Activated gamma-delta T cell treated with Interleukin-2 at 50 U/mL for 16 hours (primary cell): Measurements from ENCODE around the gene NAB1.
"Not testable (repeated sequence)": the region's sequence is repeated elsewhere in the genome, so short reads cannot be mapped to it uniquely, and the experiment has no call there.

Source experiments
- DNase-seq: peaks from one replicate; pipeline ENCODE4 v3.0.0-alpha.2; 2020

Gene NAB1, protein sequence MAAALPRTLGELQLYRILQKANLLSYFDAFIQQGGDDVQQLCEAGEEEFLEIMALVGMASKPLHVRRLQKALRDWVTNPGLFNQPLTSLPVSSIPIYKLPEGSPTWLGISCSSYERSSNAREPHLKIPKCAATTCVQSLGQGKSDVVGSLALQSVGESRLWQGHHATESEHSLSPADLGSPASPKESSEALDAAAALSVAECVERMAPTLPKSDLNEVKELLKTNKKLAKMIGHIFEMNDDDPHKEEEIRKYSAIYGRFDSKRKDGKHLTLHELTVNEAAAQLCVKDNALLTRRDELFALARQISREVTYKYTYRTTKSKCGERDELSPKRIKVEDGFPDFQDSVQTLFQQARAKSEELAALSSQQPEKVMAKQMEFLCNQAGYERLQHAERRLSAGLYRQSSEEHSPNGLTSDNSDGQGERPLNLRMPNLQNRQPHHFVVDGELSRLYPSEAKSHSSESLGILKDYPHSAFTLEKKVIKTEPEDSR

DNA sequence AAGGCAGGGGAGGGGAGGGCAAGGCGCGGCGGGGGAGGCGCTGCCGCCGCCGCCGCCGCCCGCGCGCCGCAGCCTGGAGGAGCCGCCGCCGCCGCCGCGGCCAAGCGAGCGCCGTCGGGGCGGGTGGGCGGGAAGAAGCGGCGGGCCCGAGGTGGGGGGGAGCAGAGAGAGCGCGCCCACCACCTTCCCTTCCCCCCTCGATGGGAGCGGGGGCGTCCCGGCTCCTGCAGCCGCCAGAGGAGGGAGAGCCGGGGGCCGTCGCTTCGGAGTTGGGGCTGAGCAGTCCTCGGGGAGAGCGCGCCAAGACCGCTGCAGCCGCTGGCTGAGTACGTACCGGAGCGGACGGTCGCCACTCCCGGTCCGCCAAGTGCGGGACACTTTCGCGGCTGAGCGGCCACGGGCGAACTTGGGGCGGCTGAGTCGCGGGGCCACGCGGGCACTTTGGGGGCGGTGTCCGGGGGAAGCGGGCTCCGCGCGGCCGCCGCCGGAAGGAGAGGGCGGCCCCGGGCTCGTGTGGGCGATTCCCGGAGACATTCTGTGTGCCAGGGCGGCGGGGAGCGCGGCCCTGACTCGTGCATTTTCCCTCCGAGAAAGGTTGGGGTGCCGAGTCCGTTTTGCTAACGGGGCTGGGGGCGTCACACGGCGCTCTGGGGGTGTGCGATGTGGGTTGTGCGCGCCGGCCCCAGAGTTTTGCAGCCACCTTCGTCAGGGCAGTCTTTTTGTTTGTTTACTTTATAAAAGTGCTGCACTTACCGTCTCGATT lies at the start of gene NAB1:
NAB1 (plus strand) TSS at position 49 of the 763 bp plus-strand sequence. CDS start 10,094 bp downstream, outside the sequence.
- DNase-seq = peak; percentile 53

DNA sequence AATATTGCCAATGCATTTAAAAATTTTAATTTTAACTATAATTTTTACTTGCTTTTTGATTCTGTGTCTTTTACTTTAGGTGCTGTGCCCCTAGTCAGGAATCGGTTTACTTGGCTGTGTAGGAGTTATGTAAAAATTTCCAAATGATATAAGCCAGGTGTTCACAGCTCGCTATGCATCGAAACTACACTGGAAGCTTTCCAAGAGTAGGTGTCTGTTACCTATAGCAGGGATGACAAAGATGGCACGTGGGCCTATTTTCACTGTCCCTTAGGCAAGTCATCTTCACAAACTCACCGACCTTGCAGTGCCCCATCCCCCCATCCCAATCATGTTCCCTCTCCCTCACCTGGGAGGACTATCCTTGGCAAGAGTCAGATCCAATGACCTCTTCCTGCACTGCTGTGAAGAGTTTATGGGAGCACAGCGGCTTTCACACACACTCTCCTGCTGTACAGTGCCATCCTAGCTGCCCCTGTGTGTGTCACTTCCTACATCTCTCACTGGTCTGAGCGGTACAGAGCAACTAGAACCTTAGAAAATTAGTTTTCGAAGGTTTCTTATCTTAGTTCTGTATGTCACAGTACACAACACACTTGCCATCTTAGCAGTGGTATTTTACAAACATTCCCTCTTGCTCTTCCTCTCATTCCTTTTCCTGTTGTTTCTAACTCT lies 49.2 kb upstream of the NAB1 start:
- no peak for DNase-seq

DNA sequence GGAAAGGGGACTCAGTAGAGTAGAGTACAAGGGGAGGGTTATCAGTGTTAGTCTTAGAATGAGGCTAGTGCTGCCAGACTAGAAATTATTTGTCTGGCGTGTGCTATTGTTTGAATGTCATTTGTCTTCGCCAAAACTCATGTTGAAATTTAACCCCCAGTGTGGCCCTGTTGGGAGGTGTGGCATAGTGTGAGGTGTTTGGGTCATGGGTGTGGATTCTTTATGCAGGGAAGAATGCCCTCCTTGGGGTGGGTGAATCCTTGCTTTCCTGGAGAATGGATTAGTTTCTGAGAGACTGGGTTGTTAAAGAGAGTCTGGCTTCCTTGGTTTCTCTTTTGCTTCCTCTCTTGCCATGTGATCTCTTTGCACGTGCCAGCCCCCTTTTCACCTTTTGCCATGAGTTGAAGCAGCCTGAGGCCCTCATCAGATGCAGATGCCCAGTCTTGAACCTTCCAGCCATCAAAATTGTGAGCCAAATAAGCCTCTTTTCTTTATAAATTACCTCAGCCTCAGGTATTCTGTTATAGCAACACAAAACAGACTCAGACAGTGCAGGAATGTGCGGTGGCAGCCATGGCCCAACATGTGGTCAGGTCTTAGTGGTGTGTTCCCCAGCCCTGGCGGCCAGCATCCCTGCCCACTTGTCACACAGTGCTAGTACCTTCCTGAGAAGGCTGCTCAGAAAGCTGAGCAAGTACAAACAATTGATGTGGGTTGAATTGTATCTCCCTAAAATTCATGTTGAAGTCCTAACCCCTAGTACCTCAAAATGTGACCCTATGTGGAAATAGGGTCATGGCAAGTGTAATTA lies 48.4 kb upstream of the NAB1 start:
- DNase-seq = no peak

DNA sequence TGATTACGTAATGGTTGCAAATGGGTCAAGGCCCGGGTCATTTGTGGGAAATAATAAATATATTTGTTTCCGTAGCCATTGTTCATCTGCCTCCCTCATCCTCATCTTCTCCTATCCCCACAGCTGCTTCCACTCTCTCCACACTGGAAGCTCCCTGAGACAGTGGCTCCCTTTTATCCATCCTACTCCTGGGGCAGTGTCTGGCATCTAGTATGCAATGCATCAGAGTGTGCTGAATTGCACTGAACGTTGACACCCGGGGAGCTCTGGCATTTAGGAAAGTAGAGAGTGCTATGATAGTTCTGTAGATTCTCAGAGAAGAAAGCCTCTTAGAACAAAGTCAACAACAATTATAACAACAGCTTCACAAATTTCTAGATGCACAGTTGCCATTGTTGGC lies 45.5 kb upstream of the NAB1 start:
- DNase-seq = no peak

DNA sequence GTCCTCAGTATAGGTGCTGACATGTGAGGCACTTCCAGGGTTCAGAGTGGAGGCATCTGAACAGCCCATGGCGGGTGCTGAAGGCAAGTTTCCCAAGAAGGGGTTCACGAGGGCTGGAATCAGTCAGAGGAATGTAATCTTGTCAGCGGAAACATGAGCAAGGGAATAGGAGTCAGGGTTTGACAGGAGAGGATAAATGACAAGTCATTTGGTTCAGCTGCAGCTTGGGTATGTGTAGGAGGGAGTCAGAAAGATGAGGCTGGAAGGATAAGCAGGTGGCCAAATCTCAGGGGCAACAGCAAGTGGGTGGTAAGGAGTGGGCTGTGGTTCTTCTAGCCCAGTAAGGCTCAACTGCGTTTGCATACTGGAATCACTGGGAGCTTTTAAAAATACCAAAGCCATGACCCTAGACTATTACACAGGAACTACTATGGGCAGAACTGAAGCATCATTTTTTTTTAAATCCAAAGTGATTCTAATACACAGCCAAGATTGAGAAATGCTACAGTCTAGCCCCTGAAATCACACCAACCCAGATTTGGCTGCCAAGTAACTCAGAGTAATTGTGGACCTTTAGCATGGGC lies 41.8 kb upstream of the NAB1 start:
- no peak for DNase-seq

DNA sequence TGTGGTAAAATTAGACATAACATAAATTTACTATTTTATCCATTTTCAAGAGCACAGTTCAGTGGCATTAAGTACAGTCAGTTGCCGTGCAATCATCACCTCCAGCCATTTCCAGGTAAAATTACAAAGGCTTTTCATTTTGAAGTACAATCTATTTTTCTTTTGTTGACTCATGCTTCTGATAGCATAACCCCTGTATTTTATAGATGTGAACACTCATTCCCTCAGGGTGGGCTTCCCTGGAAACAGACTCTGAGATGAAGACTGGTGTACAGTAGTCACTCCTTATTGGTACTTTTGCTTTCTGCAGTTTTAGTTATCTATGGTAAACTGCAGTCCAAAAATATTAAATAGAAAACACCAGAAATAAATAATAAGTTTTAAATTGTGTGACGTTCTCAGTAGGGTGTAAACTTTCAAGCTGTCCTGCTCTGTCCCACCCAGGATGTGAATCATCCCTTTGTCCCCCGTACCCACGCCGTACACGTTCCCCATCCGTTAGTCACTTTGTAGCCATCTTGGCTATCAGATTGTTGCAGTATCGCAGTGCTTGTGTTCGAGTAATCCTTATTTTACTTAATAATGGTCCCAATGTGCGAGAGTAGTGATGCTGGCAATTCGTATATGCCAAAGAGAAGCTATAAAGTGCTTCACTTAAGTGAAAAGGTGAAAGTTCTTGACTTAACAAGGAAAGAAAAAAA lies 41.1 kb upstream of the NAB1 start:
- no peak for DNase-seq

DNA sequence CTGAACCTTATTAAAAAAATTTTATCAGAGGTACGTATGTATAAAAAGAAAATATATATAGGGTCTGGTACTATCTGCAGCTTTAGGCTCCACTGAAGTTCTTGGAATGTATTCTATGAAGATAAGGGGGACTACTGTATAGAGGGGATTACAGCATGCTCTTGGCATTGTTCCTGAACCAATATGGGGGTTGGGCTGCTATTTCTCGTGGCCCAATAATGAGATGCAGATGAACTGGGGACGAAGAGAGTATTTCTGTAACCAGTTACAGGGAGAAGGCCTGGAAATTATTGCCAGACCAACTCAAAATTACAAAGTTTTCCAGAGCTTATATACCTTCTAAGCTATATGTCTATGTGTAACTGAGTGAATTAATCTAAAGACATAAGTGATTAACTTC lies 40.0 kb upstream of the NAB1 start:
- not testable (repeated sequence) for DNase-seq

DNA sequence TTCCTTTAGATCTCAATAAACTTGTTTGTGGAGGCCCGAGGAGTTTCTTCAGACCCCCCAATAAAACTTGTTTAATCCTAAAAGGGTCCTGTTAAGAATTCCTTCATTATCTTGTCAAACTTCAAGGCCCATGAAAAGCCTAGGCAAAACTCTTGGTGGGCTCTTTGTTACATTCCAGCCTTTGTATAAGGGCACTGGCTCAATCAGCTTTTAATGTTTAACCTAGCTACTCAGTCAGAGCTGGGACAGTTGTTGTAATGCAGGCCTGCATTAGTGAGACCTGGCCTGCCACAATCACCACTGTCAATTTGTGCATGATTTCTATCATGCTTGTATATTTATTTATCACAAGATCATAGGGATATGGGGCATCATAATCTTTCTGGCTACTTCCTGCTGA lies 39.5 kb upstream of the NAB1 start:
- DNase-seq = not testable (repeated sequence)

DNA sequence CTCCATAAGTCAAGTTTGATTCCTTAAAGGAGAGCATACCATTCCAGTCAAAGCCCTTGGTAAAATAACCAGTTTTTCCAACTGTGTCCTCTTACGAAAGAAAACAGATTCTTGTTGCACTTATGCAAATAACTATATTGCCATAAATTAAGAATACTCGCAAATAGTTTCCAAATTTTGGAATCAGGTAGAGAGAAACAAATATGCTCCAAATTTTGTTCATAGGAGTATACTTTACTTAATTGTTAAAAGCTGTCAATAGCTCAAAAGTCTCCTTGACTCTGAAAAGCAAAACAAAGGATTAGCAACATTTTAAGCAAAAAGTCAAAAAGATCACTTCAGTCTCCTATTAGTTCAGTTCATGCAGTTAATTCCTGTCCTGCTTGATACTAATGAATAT lies 38.4 kb upstream of the NAB1 start:
- not testable (repeated sequence) for DNase-seq

DNA sequence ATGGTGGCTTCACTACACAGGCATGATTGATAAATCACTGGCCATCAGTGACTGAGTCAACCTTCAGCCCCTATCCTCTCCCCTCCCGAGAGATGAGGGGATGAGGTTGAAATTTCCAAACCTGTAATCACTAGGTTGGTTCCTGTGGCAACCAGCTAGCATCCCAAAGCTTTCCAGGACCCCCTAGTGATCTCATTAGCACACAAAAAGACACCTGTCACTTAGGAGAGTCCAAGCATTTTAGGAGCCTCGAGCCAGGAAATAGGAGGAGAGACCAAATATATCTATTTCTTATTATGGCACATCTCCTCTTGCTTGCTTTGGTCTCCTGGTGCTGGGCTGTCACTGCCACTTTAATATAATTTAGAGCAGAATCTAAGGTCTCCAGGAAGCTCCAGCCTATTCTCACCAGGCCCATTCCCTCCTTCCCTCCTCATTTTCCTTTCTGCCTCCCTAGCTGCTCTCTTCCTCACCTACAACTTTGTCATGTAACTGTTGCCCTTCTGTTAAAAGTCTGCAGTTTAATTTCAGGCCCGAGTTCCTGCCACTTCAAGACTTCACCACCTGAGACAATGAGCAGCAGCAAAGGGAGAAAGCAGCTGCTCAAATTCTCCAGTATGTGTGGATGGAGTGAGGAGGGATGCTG lies 33.2 kb upstream of the NAB1 start:
- DNase-seq = no peak

DNA sequence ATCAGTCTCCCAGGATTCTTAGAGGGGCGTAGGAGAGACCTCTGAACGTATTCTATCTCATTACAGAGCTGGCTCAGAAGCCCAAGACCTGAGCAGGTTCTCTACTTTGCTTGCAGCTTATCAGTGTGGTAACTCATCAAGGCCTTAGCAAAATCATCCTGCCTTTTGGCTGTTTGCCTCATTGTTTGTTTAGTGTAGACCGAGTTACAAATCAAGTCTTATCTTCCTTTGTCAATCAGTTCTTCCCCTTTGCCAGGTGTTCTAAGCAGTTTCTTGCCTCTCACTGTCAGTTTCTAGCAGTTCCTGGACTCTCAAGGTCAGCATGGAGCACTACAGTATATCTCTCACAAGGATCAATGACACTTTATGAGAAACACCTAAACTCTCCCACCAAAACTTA lies 30.9 kb upstream of the NAB1 start:
- no peak for DNase-seq

DNA sequence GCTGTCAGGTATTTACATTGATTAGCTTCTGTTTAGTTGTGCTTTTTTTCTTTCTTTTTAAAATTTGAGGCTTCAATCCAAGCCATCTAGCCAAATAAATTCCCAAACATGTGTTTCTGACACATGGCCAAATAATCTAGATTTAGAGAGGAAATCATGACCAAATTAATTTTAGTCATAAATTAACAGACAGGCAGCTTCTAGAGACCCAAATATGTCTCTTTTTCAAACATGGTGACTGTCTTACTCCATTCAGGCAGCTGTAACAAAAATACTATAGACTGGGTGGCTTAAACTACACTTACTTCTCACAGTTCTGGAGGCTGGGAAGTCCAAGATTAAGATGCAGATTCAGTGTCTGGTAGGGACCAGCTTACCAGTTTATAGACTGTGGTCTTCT lies 23.2 kb upstream of the NAB1 start:
- DNase-seq = no peak

DNA sequence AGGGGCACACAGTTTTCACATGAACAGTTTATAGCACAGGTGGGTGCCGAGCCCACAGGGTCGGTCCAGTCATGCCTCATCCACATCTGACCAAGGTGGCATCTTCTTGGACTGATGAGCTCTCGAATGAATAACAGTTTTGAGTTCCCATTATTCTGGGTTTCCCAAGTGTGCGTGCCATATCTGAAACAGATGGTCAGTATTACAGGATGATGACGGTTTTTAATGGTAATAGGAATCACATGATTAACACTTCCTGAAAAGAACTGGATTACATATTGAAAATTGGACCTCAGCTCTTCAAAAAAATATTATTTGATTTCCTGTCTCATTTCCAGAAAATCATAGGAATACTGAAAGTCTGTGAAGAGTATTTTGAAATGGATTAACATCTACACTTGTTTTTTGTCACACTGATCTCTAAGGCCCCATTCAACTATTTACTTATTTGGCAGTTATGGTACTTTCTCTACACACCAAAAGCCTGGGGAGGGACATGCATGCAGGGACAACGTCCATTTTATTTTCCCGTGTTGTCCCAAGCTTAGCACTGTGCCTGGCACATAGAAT lies 22.2 kb upstream of the NAB1 start:
- no peak for DNase-seq

DNA sequence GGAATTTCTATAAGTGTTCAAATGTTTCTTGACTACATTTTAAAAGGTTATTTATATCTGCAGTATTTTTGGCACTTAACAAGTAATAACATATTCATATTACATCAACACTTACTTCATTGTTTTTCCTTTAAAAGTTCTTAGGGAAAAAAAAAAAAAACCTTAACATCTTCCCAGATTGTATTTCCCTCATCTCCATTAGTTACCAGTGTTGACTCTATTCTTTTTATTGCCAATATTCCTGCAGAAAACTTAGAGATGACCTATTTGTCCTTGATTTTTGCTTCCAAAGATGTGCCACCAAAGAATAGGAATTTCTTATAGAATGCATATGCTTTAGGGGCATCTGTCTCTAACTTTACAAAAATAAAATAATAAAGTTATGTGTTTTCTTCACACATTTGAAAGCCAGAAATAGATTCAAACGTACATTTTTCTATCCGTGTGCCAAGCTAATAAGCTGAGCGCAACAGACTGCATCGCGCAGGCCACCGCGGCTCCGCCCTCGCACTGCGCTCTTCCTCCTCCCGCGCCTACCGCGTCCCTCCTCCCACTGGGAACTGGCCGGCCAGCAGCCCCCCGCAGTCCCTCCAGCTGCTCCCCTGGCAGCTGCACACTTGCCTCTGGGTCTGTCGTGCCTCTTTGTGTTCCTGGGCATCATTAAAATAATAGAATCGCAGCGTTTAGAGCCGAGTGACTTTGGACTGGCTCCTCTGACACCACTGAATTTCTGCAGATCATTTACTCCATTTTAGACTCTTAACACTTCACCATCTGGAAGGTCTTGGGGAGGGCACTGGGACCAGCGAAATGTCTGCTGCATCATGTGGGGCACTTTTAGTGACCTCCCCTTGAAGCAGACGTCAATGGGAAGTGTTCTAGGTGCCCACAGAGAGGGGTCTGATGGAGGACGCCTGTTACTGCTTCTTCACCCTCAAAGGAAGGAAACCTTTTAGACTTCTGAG lies 21.2 kb upstream of the NAB1 start:
- DNase-seq = no peak

DNA sequence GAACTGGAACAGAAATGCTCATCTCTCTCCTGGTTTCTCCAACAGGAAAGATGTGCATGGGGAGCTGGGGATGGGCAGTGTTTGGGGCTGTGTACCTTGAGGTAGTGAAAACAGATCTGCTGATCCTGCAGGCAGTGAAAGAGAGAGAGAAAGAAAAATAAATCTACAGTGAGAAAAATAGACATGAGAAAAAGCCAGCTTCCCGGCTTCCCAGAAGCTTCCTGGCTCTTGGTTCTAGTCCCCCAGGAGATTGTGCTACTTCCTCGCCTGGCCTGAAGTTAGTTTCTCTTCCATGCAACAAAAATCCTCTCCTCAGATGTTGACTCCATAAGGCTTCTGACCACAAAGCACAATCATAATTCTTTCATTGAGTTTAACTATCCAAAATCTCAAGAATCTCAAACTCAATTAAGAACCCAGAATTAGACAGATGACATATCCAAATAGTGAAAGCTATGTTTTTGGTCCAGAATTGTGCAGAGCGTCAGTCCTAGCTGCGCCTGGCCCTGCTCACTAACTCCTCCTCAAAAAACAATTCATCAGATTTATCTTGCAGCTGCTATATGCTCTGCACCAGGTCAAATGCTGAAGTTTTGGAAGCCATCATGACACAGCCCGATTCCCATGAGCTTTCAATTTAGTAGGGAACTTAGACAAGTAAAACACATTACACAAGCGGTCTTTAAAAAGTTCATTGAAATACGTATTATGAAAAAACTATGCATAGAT lies 20.1 kb upstream of the NAB1 start:
- DNase-seq = no peak

DNA sequence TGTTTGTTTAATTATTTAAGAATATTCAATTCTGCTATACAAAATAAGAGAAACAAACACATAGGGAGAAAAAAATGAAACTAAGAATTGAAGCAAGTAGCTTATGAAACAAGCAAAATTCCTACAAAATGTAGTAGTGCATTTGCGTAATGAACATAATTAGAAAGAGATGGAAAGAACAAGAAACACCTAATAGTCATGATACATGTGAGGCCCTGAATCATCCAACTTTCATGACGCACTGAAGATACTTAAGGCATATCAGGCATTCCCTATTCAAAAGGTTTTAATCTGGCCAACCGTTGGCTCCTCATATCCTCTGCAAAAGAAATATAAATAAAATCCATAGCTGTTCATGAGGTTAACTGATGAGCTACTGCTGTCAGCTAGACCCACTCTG lies 14.5 kb upstream of the NAB1 start:
- no peak for DNase-seq

DNA sequence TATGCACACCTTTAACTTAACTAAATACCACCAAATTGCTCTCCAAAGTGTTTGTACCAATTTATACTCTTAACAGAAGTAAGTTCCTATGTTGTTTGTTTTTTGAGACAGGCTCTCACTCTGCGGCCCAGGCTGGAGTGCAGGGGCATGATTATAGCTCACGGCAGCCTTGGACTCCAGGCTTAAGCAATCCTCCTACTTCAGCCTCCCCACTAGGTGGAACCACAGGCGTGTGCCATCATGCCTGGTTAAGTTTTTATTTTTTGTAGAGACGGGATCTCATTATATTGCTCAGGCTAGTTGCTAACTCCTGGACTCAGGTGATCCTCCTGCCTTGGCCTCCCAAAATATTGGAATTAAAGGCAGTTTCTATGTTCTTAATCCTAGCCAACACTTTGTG lies 13.1 kb upstream of the NAB1 start:
- no peak for DNase-seq

DNA sequence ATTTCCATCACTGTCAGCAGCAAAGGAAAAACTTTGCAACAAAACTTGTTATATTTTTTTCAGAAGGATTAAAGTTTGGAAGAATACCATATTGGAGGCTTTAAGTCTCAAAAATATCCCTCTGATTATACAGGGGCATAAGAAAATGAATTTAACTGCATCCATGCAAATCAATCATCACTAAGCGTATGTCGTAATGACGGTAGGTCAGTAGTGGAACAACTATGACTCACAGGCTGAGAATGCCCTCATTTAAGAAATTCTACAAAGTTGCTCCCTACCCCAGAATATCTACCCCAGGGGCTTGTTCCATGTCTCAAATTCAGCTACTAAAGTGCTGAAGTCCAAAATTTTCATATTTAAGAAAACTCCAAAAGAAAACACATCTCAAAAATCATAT lies 12.5 kb upstream of the NAB1 start:
- no peak for DNase-seq

DNA sequence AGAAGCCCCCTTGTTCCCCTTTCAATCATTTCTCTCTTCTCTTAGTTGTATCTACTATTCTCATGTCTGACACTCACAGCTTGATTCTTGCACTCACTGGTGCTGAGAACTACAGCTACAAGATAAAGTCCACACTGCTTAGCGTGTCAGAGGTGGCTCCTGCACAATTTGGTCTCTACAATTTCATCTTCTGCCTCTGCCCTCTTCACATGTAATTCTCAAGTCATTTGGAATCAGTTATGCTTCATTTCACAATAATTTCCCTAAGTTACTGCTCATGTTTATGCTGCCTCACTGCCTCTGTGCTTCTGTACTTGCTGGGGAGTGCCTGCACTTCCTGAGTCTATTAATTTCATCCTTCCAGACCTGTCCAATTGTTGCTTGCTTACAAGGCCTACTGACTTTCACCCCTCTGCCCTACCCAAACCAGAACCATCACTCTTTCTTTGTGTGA lies 11.6 kb upstream of the NAB1 start:
- no peak for DNase-seq
